ENCODE measurements around the gene TMEM161B. TPM values are rescaled to one million over a fixed set of nuclear protein-coding genes. Genes with fewer than 3 reads are reported as not detected.

Gene TMEM161B
- total RNA-seq = 10 to 100 TPM; 17.4 to 26.1 TPM
- 27.7 to 48.8 reads per million in 2 donors for total RNA-seq

GRCh38 chr5:88268385-88269184 is at the start of gene TMEM161B:
Gene TMEM161B, minus strand, starts transcription at chr5:88268845. Its CDS starts 122 bp downstream, at chr5:88268723.
- ATAC-seq (peak; percentile 98), DNase-seq (peak; percentile 90 to 95 (median 90))
- Mint-ChIP-seq H3K36me3 (ENCODE audit: low read depth) (peaks cover 2% of the 10 kb centered on the region), H3K4me1 (peaks cover 47% of the 10 kb centered on the region), H3K27ac (peak within 1 kb of the TSS; percentile 98), H3K27me3 (no peaks in the 10 kb centered on the region), H3K4me3 (peak within 1 kb of the TSS; percentile 99)
- H3K9me3 ChIP-seq (ENCODE audit: control insufficient read depth, low read length, poor library complexity, severe bottlenecking) = no peaks in the 10 kb centered on the region

DNA sequence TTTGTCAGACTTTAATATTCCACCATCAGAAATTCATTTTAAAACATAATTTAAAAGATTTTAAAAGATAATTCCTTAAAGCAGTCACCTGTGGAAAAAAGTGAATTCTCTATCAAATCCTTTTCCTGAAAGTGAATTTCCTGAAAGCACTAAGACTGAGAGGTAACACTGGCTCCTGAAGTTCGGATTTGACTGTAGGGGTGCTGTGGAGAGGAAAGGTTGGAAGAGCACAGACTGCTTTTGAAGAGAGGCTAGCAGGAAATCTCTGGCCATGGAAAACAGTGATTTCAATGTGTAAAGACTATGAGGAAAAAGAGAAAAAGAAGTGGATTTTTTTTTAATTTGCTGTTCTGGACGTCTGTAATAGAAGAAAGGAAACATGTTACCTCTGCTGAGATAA is 35.7 kb upstream of the TMEM161B start:
- ATAC-seq (no peak), DNase-seq (no peak)
- Mint-ChIP-seq H3K4me3 (no peak overlapping the region), H3K4me1 (no peaks in the 10 kb centered on the region), H3K27ac (no peak overlapping the region), H3K27me3 (no peaks in the 10 kb centered on the region), H3K36me3 (ENCODE audit: low read depth) (no peaks in the 10 kb centered on the region)
- no peaks in the 10 kb centered on the region for H3K9me3 ChIP-seq (ENCODE audit: control insufficient read depth, low read length, poor library complexity, severe bottlenecking)

DNA sequence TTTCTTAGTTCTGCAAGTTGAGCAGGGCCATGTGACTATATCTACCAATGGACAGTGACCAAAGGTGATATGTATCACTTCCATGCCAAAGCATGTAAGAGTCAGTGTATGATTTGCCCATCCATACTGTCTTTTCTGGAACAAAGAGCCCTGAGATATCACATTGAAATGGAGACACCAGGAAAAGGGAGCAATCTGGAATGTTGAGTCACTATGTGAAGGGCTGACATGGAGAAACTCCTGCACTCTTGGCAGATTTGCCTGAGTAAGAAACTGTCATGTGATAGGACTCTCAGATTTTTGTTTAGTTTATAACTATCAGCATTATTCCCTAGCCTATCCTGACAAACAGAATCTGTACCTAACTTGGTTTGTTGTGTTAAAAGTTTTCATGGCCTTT is 29.8 kb upstream of the TMEM161B start:
- H3K9me3 ChIP-seq (ENCODE audit: control insufficient read depth, low read length, poor library complexity, severe bottlenecking) = no peaks in the 10 kb centered on the region
- Mint-ChIP-seq H3K27me3 (no peaks in the 10 kb centered on the region), H3K27ac (no peak overlapping the region), H3K4me1 (no peaks in the 10 kb centered on the region), H3K36me3 (ENCODE audit: low read depth) (no peaks in the 10 kb centered on the region), H3K4me3 (no peak overlapping the region)
- DNase-seq = no peak
- no peak for ATAC-seq

DNA sequence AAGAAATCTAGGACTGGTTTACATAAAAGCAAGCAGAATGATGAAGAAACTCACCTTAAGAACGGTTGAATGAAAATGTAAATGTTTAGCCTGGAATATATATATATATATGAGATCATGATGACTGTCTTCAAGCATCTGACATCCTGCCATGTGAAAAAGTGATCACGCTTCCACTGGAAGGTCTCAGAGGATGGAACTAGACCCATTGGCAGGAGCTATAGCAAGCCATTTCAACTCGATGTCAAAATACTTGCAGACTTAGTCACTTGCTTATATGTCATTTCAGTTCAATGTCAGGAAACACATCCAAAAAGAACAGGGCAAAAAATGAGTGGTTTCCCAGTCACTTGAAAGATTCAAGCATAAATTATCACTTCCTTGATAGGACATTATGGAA is 22.2 kb upstream of the TMEM161B start:
- no peaks in the 10 kb centered on the region for H3K9me3 ChIP-seq (ENCODE audit: control insufficient read depth, low read length, poor library complexity, severe bottlenecking)
- ATAC-seq = no peak
- no peak for DNase-seq
- Mint-ChIP-seq H3K36me3 (ENCODE audit: low read depth) (no peaks in the 10 kb centered on the region), H3K4me3 (no peak overlapping the region), H3K27ac (no peak overlapping the region), H3K27me3 (no peaks in the 10 kb centered on the region), H3K4me1 (no peaks in the 10 kb centered on the region)

GRCh38 chr5:88288528-88289197 is 20.0 kb upstream of the TMEM161B start:
- DNase-seq (no peak), ATAC-seq (no peak)
- H3K4me1 Mint-ChIP-seq = no peaks in the 10 kb centered on the region
- no peaks in the 10 kb centered on the region for H3K9me3 ChIP-seq (ENCODE audit: control insufficient read depth, low read length, poor library complexity, severe bottlenecking)
- H3K36me3 Mint-ChIP-seq (ENCODE audit: low read depth) = no peaks in the 10 kb centered on the region
- no peak overlapping the region for H3K4me3 Mint-ChIP-seq
- H3K27ac Mint-ChIP-seq = no peak overlapping the region
- H3K27me3 Mint-ChIP-seq = no peaks in the 10 kb centered on the region

- Mint-ChIP-seq H3K27me3 (no peaks in the 10 kb centered on the region), H3K36me3 (ENCODE audit: low read depth) (no peaks in the 10 kb centered on the region), H3K4me1 (no peaks in the 10 kb centered on the region), H3K4me3 (no peak overlapping the region), H3K27ac (no peak overlapping the region)
- DNase-seq (no peak), ATAC-seq (no peak)
- no peaks in the 10 kb centered on the region for H3K9me3 ChIP-seq (ENCODE audit: control insufficient read depth, low read length, poor library complexity, severe bottlenecking)
Observed at GRCh38 chr5:88287846-88288527, 19.3 kb upstream of the TMEM161B start.

GRCh38 chr5:88287302-88287701 is 18.7 kb upstream of the TMEM161B start:
- H3K4me3 Mint-ChIP-seq = no peak overlapping the region
- H3K27me3 Mint-ChIP-seq = no peaks in the 10 kb centered on the region
- peaks cover 3% of the 10 kb centered on the region for H3K36me3 Mint-ChIP-seq (ENCODE audit: low read depth)
- H3K4me1 Mint-ChIP-seq = no peaks in the 10 kb centered on the region
- H3K9me3 ChIP-seq (ENCODE audit: control insufficient read depth, low read length, poor library complexity, severe bottlenecking) = no peaks in the 10 kb centered on the region
- no peak overlapping the region for H3K27ac Mint-ChIP-seq
- no peak for DNase-seq
- ATAC-seq = no peak

- ATAC-seq = no peak
- no peaks in the 10 kb centered on the region for H3K9me3 ChIP-seq (ENCODE audit: control insufficient read depth, low read length, poor library complexity, severe bottlenecking)
- H3K27ac Mint-ChIP-seq = no peak overlapping the region
- no peaks in the 10 kb centered on the region for H3K4me1 Mint-ChIP-seq
- H3K27me3 Mint-ChIP-seq = no peaks in the 10 kb centered on the region
- no peak for DNase-seq
- H3K4me3 Mint-ChIP-seq = no peak overlapping the region
- H3K36me3 Mint-ChIP-seq (ENCODE audit: low read depth) = peaks cover 3% of the 10 kb centered on the region
Observed at GRCh38 chr5:88283690-88284089, 15.0 kb upstream of the TMEM161B start.

- no peaks in the 10 kb centered on the region for H3K9me3 ChIP-seq (ENCODE audit: control insufficient read depth, low read length, poor library complexity, severe bottlenecking)
- H3K4me3 Mint-ChIP-seq = no peak overlapping the region
- H3K4me1 Mint-ChIP-seq = no peaks in the 10 kb centered on the region
- DNase-seq = no peak
- no peaks in the 10 kb centered on the region for H3K27me3 Mint-ChIP-seq
- no peak overlapping the region for H3K27ac Mint-ChIP-seq
- ATAC-seq = no peak
- peaks cover 3% of the 10 kb centered on the region for H3K36me3 Mint-ChIP-seq (ENCODE audit: low read depth)
Observed at GRCh38 chr5:88281322-88281721, 12.7 kb upstream of the TMEM161B start.

- ATAC-seq = no peak
- H3K9me3 ChIP-seq (ENCODE audit: control insufficient read depth, low read length, poor library complexity, severe bottlenecking) = no peaks in the 10 kb centered on the region
- H3K27ac Mint-ChIP-seq = no peak overlapping the region
- H3K27me3 Mint-ChIP-seq = no peaks in the 10 kb centered on the region
- DNase-seq = no peak
- no peak overlapping the region for H3K4me3 Mint-ChIP-seq
- H3K4me1 Mint-ChIP-seq = peaks cover 2% of the 10 kb centered on the region
- peaks cover 6% of the 10 kb centered on the region for H3K36me3 Mint-ChIP-seq (ENCODE audit: low read depth)
Observed at GRCh38 chr5:88279584-88279983, 10.9 kb upstream of the TMEM161B start.

DNA sequence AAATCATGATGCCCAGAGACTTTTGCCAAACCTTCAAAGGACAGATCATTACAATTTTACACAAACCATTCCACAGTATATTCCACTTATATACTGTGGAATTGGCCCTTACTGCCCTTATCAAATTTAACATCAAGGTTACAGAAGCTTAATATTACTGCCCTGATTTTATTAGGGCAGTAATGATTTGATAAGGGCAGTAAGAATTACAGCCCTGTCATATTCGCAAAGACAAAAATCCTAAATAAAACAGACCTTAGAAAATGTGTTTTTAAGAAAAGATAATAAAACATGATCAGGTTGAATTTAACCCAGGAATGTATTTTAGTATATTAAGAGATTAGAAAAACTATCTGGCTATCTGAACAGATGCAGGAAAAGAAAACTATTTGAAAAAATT is 7.7 kb upstream of the TMEM161B start:
- no peaks in the 10 kb centered on the region for H3K9me3 ChIP-seq (ENCODE audit: control insufficient read depth, low read length, poor library complexity, severe bottlenecking)
- Mint-ChIP-seq H3K36me3 (ENCODE audit: low read depth) (peaks cover 3% of the 10 kb centered on the region), H3K27me3 (no peaks in the 10 kb centered on the region), H3K4me1 (peaks cover 5% of the 10 kb centered on the region), H3K4me3 (no peak overlapping the region), H3K27ac (no peak overlapping the region)
- DNase-seq (no peak), ATAC-seq (no peak)

DNA sequence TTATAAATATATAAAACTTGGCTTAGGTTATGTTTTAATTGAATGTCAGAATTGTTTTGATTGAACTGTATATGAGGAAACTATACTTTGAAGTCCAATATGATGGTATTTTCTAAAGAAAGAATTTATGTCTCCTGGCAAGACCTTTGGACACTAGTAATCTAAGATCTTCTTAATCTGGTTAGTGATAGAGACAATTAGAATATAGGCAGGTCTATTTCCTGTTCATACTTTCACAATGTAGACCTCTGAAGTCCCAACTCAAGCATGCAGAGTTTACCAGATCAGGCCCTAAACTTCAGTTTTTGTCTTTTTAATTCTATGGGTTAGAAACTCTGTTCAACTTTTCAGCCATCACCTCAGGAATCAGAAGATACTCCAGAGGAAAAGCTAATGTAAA is 6.9 kb upstream of the TMEM161B start:
- no peak for ATAC-seq
- no peaks in the 10 kb centered on the region for H3K9me3 ChIP-seq (ENCODE audit: control insufficient read depth, low read length, poor library complexity, severe bottlenecking)
- no peak overlapping the region for H3K4me3 Mint-ChIP-seq
- no peaks in the 10 kb centered on the region for H3K27me3 Mint-ChIP-seq
- no peak for DNase-seq
- H3K27ac Mint-ChIP-seq = no peak overlapping the region
- peaks cover 9% of the 10 kb centered on the region for H3K4me1 Mint-ChIP-seq
- H3K36me3 Mint-ChIP-seq (ENCODE audit: low read depth) = peaks cover 3% of the 10 kb centered on the region

DNA sequence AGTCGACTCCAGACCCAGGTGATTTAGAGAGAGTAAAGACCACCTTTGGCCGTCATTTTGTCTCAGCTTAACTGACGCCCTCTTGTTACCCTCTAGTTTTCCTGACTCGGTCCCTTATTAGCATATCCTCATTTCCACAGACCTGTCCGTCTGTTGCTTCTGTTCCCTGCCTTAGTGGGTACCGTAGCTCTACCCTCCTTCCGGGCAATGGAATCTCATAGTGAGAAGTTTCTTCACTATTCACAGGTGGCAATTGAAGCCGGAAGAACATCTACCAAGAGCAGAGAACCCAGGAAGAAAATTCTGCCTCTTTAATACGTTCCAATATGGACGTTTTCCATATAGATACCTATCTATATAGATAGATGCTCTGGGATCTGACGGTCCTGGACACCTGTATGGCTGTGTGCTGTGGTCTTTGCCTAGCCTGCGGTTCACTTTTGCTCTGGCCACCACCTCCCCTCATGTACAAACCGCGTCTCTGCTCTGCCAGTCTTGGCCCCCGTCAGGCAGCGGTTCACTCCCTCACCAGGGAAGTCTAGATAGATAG is 652 bp upstream of the TMEM161B start:
- H3K27ac Mint-ChIP-seq = peak overlapping the region; percentile 98
- peak; percentile 2 for ATAC-seq
- peaks cover 43% of the 10 kb centered on the region for H3K4me1 Mint-ChIP-seq
- H3K4me3 Mint-ChIP-seq = peak overlapping the region; percentile 99
- peak in 1 of 3 donors; percentile 12 for DNase-seq
- H3K27me3 Mint-ChIP-seq = no peaks in the 10 kb centered on the region
- no peaks in the 10 kb centered on the region for H3K9me3 ChIP-seq (ENCODE audit: control insufficient read depth, low read length, poor library complexity, severe bottlenecking)
- H3K36me3 Mint-ChIP-seq (ENCODE audit: low read depth) = peaks cover 2% of the 10 kb centered on the region

Measured in T-helper 17 cell (primary cell).